OCI-LY1 (cell line): ENCODE results near the gene TMCC2.

ENCODE experiments used
- CTCF ChIP-seq: fragments of 200-600 bp; sonication (generic), shearing (Covaris generic); IDR thresholded peaks from 2 replicates; pipeline ENCODE4 v1.5.1; 2017; ENCODE audit warnings: mild to moderate bottlenecking, antibody characterized with exemption, low read length, moderate library complexity, mixed read lengths
- EZH2 ChIP-seq: fragments of 200-600 bp; sonication (generic), shearing (Covaris generic); IDR thresholded peaks from 2 replicates; pipeline ENCODE4 v1.8.0; 2017; ENCODE audit warnings: borderline replicate concordance, mixed run types, mild to moderate bottlenecking, antibody characterized with exemption, low read length, moderate library complexity, mixed read lengths

DNA sequence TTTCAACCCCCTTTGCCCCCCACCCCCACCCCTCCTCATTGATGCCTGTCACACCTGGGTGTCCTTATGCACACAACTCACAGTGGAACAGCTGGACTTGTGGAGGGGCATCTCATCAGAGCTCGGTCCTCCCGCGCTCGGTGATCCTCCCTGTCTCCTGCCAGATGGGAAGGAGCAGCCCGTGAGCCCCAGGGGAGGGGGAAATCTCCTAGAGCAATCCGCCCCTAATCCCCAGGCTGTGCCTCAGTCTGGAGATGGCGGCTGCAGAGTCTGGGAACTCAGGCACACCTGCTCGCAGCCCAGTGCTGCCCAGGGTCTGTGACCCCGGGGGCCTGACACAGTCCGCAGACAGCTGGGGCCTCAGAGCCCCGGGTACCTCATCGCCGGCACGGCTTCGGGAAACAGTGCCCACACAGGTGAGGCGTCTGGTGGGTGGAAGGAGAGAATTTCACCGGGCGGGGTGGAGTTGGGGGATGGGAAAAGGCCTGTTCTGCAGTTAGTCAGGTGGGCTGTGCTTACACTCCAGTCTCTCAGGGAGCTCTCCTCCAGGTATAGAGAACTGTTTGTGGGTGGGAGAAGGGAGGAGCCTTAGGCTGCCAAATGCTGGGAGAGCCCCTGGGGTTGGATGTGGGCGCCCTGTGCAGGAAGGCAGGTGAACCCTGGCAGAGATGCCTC lies 29.3 kb downstream of the TMCC2 start:
- TF ChIP-seq CTCF, result no peak
- TF ChIP-seq EZH2, result no peak
